PC-9 (cell line): ENCODE data around the gene SPATA45. TPM values are rescaled to one million over a fixed set of nuclear protein-coding genes. Genes with fewer than 3 reads are reported as not detected.

Experiments
- BruUV-seq: library from RNA; stranded (reverse); fragments of 400-500 nt; replicated peaks from 2 replicates; lab custom pipeline; 2021; lab: Mats Ljungman, UMichigan
- CTCF ChIA-PET: fragments of 300-600 bp; sonication (Branson Sonifier 250); formaldehyde crosslinking; loops from one replicate; lab custom pipeline; 2022; ENCODE audit warnings: antibody characterized with exemption; lab: Charles Lee
- POLR2A ChIA-PET: fragments of 300-600 bp; sonication (Branson Sonifier 250); formaldehyde crosslinking; loops from one replicate; lab custom pipeline; 2022; ENCODE audit warnings: antibody characterized with exemption; ENCODE audit not compliant: unreplicated experiment; lab: Charles Lee
- DNase-seq, 2 experiments: peaks; one replicate each; pipeline versions ENCODE4 v3.0.0 to v3.0.0-alpha.2; 2015 to 2022; ENCODE audit warnings: mixed read lengths in 1 of 2
- H2AFZ ChIP-seq: fragments of 200-600 bp; sonication (generic); 2 replicates; pipeline ENCODE4 v1.8.1; 2017; ENCODE audit warnings: antibody characterized with exemption
- H3F3A ChIP-seq: fragments of 200-600 bp; sonication (generic); 2 replicates; pipeline ENCODE4 v1.8.1; 2017; ENCODE audit warnings: antibody characterized with exemption, mild to moderate bottlenecking, low read depth; ENCODE audit not compliant: insufficient read depth
- H3K27ac ChIP-seq: fragments of 200-600 bp; sonication (generic); 2 replicates; pipeline ENCODE4 v1.6.1; 2016; ENCODE audit warnings: mixed run types
- H3K27me3 ChIP-seq: fragments of 200-600 bp; sonication (generic); 2 replicates; pipeline ENCODE4 v1.6.1; 2016; ENCODE audit warnings: low read depth, mixed run types; ENCODE audit not compliant: insufficient read depth
- H3K36me3 ChIP-seq: fragments of 200-600 bp; sonication (generic); 2 replicates; pipeline ENCODE4 v1.6.1; 2016; ENCODE audit warnings: low read depth, mixed run types
- H3K4me1 ChIP-seq: fragments of 200-600 bp; sonication (generic); replicated peaks from 2 replicates; pipeline ENCODE4 v1.6.1; 2016; ENCODE audit warnings: mixed run types; ENCODE audit not compliant: insufficient read depth
- H3K4me2 ChIP-seq: fragments of 200-600 bp; sonication (generic); 2 replicates; pipeline ENCODE4 v1.6.1; 2017; ENCODE audit warnings: mixed run types
- H3K4me3 ChIP-seq: fragments of 200-600 bp; sonication (generic); 2 replicates; pipeline ENCODE4 v1.6.1; 2016; ENCODE audit warnings: mixed run types
- H3K79me2 ChIP-seq: fragments of 200-600 bp; sonication (generic); 2 replicates; pipeline ENCODE4 v1.6.1; 2017; ENCODE audit warnings: low read depth, mixed run types
- H3K9me2 ChIP-seq: fragments of 200-600 bp; sonication (generic); 2 replicates; pipeline ENCODE4 v1.8.1; 2017; ENCODE audit warnings: mild to moderate bottlenecking; ENCODE audit not compliant: insufficient read depth
- H3K9me3 ChIP-seq: fragments of 200-600 bp; sonication (generic); 2 replicates; pipeline ENCODE4 v1.8.1; 2016; ENCODE audit warnings: low read depth; ENCODE audit not compliant: insufficient read depth
- H4K20me1 ChIP-seq: fragments of 200-600 bp; sonication (generic); 2 replicates; pipeline ENCODE4 v1.8.1; 2017; ENCODE audit not compliant: insufficient read depth
- CTCF ChIP-seq: fragments of 200-600 bp; sonication (generic); conservative IDR thresholded peaks from 2 replicates; pipeline ENCODE4 v1.6.1; 2017; ENCODE audit warnings: mixed run types, antibody characterized with exemption, mild to moderate bottlenecking, moderate library complexity
- EZH2 ChIP-seq: fragments of 200-600 bp; sonication (generic); IDR thresholded peaks from 2 replicates; pipeline ENCODE4 v1.8.0; 2017; ENCODE audit warnings: antibody characterized with exemption, low read depth
- intact Hi-C: fragments of 100-400 bp; cut with micrococcal nuclease; formaldehyde crosslinking; loops from one replicate; pipeline ENCODE4 v1.10.0; 2022; ENCODE audit not compliant: unreplicated experiment
- total RNA-seq: library from RNA; stranded (reverse); gene quantifications from 2 replicates; pipeline ENCODE4 v1.2.3, GENCODE V29; 2021

The SPATA45 gene
- total RNA-seq, 1 experiment from 2014 or later = not detected

- no peak overlapping the region for H3K27ac ChIP-seq
- no peaks in the 10 kb centered on the region for H3K9me2 ChIP-seq
- BruUV-seq = no TSS peak
- no peak overlapping the region for H2AFZ ChIP-seq
- peaks cover 15% of the 10 kb centered on the region; the same call in 1 of the 2 replicates for H3K9me3 ChIP-seq
- no peaks in the 10 kb centered on the region for H3K4me1 ChIP-seq
- TF ChIP-seq CTCF (no peak), EZH2 (no peak)
- H3K79me2 ChIP-seq = no peaks in the 10 kb centered on the region
- no peak overlapping the region for H3K4me3 ChIP-seq
- intact Hi-C loops = no loop called here
- ChIA-PET CTCF (no interaction called here), POLR2A (no interaction called here)
- DNase-seq = no peak
- H3K4me2 ChIP-seq = peak overlapping the region; percentile 17; the same call in 1 of the 2 replicates
- no peaks in the 10 kb centered on the region for H3K36me3 ChIP-seq
- no peaks in the 10 kb centered on the region for H4K20me1 ChIP-seq
- H3K27me3 ChIP-seq = no peaks in the 10 kb centered on the region
- peaks cover 7% of the 10 kb centered on the region; the same call in 1 of the 2 replicates for H3F3A ChIP-seq
Observed at GRCh38 chr1:212827831-212828278, 19.6 kb downstream of the SPATA45 start.

- CTCF ChIA-PET = no interaction called here
Observed at GRCh38 chr1:212827171-212827776, 20.2 kb downstream of the SPATA45 start.

GRCh38 chr1:212825798-212826452, 21.5 kb downstream of the SPATA45 start:
- ChIA-PET POLR2A (no interaction called here), CTCF (no interaction called here)
- H4K20me1 ChIP-seq = no peaks in the 10 kb centered on the region
- intact Hi-C loops = no loop called here
- no peak overlapping the region for H3K27ac ChIP-seq
- no peak overlapping the region for H3K4me3 ChIP-seq
- H2AFZ ChIP-seq = no peak overlapping the region
- no peaks in the 10 kb centered on the region for H3K36me3 ChIP-seq
- H3K4me2 ChIP-seq = no peak overlapping the region
- no peaks in the 10 kb centered on the region for H3K4me1 ChIP-seq
- no TSS peak for BruUV-seq
- DNase-seq = no peak
- peaks cover 7% of the 10 kb centered on the region; the same call in 1 of the 2 replicates for H3F3A ChIP-seq
- peaks cover 15% of the 10 kb centered on the region; the same call in 1 of the 2 replicates for H3K9me3 ChIP-seq
- no peaks in the 10 kb centered on the region for H3K9me2 ChIP-seq
- no peak for TF ChIP-seq EZH2
- TF ChIP-seq CTCF = no peak
- H3K27me3 ChIP-seq = no peaks in the 10 kb centered on the region
- H3K79me2 ChIP-seq = no peaks in the 10 kb centered on the region

More at GRCh38 chr1:212827171-212827776, 20.2 kb downstream of the SPATA45 start:
- Histone ChIP-seq H3K4me2 (peak overlapping the region; percentile 17; the same call in 1 of the 2 replicates), H2AFZ (no peak overlapping the region), H3K9me3 (peaks cover 15% of the 10 kb centered on the region; the same call in 1 of the 2 replicates), H3K27ac (no peak overlapping the region), H3K27me3 (no peaks in the 10 kb centered on the region), H3F3A (peaks cover 7% of the 10 kb centered on the region; the same call in 1 of the 2 replicates), H3K4me3 (no peak overlapping the region), H3K36me3 (no peaks in the 10 kb centered on the region), H3K4me1 (no peaks in the 10 kb centered on the region), H4K20me1 (no peaks in the 10 kb centered on the region), H3K79me2 (no peaks in the 10 kb centered on the region), H3K9me2 (no peaks in the 10 kb centered on the region)
- no TSS peak for BruUV-seq
- no peak for DNase-seq
- POLR2A ChIA-PET = no interaction called here
- intact Hi-C loops = no loop called here
- TF ChIP-seq EZH2 = no peak
- TF ChIP-seq CTCF = no peak
